Jurkat, Clone E6-1 (cell line): ENCODE results near the gene JARID2.
A peak's percentile ranks its signal among the peaks of the same experiment; 100 is the strongest.

Source experiments
- DNase-seq: peaks from one replicate; pipeline ENCODE4 v3.0.0-alpha.2; 2011; ENCODE audit warnings: low read depth, low spot score
- H3K4me3 ChIP-seq: 2 replicates; pipeline ENCODE4 v1.5.1; 2011; ENCODE audit warnings: mild to moderate bottlenecking, low read length, control low read depth, moderate library complexity

The JARID2 gene

GRCh38 chr6:15342114-15342513 lies 96.2 kb downstream of the JARID2 start:
- no peak overlapping the region for H3K4me3 ChIP-seq
- DNase-seq, result no peak

GRCh38 chr6:15343490-15344191 lies 97.8 kb downstream of the JARID2 start:
- no peak for DNase-seq
- no peak overlapping the region for H3K4me3 ChIP-seq

- no peak overlapping the region for H3K4me3 ChIP-seq
- no peak for DNase-seq
Measured at GRCh38 chr6:15344192-15344519, 98.3 kb downstream of the JARID2 start.

- no peak for DNase-seq
- H3K4me3 ChIP-seq, result no peak overlapping the region
Measured at GRCh38 chr6:15344831-15345230, 99.0 kb downstream of the JARID2 start.

GRCh38 chr6:15346315-15346714 lies 100.4 kb downstream of the JARID2 start:
- peak; percentile 78 for DNase-seq

GRCh38 chr6:15348528-15348927 lies 102.7 kb downstream of the JARID2 start:
- no peak overlapping the region for H3K4me3 ChIP-seq
- DNase-seq, result no peak

More at GRCh38 chr6:15346315-15346714, 100.4 kb downstream of the JARID2 start:
- H3K4me3 ChIP-seq, result no peak overlapping the region

GRCh38 chr6:15349379-15349778 lies 103.5 kb downstream of the JARID2 start:
- DNase-seq, result no peak
- H3K4me3 ChIP-seq, result no peak overlapping the region

- DNase-seq, result no peak
- no peak overlapping the region for H3K4me3 ChIP-seq
Measured at GRCh38 chr6:15350386-15351083, 104.7 kb downstream of the JARID2 start.

- DNase-seq, result no peak
Measured at GRCh38 chr6:15351631-15352030, 105.8 kb downstream of the JARID2 start.

GRCh38 chr6:15352220-15352619 lies 106.4 kb downstream of the JARID2 start:
- DNase-seq, result no peak
- no peak overlapping the region for H3K4me3 ChIP-seq

More at GRCh38 chr6:15351631-15352030, 105.8 kb downstream of the JARID2 start:
- no peak overlapping the region for H3K4me3 ChIP-seq

- DNase-seq, result no peak
- H3K4me3 ChIP-seq, result no peak overlapping the region
Measured at GRCh38 chr6:15352845-15353244, 107.0 kb downstream of the JARID2 start.

- no peak overlapping the region for H3K4me3 ChIP-seq
- DNase-seq, result no peak
Measured at GRCh38 chr6:15355683-15356099, 109.8 kb downstream of the JARID2 start.

- no peak for DNase-seq
- no peak overlapping the region for H3K4me3 ChIP-seq
Measured at GRCh38 chr6:15356179-15356578, 110.3 kb downstream of the JARID2 start.

GRCh38 chr6:15356937-15357336 lies 111.1 kb downstream of the JARID2 start:
- DNase-seq, result no peak
- no peak overlapping the region for H3K4me3 ChIP-seq

GRCh38 chr6:15357782-15358181 lies 111.9 kb downstream of the JARID2 start:
- no peak overlapping the region for H3K4me3 ChIP-seq
- DNase-seq, result no peak

- DNase-seq, result no peak
- H3K4me3 ChIP-seq, result no peak overlapping the region
Measured at GRCh38 chr6:15358579-15359327, 112.9 kb downstream of the JARID2 start.

GRCh38 chr6:15359335-15359862 lies 113.5 kb downstream of the JARID2 start:
- no peak overlapping the region for H3K4me3 ChIP-seq

GRCh38 chr6:15360300-15360699 lies 114.4 kb downstream of the JARID2 start:
- no peak overlapping the region for H3K4me3 ChIP-seq
- no peak for DNase-seq

More at GRCh38 chr6:15359335-15359862, 113.5 kb downstream of the JARID2 start:
- DNase-seq, result no peak

GRCh38 chr6:15361197-15361596 lies 115.3 kb downstream of the JARID2 start:
- no peak for DNase-seq
- no peak overlapping the region for H3K4me3 ChIP-seq
